HL-60 (cell line): ENCODE data around the gene FRS3.

ENCODE experiments used
- CTCF ChIP-seq: IDR thresholded peaks from one replicate; pipeline ENCODE4 v1.5.1; 2011; ENCODE audit warnings: low read length, control low read depth, inconsistent platforms; ENCODE audit not compliant: insufficient read depth
- GABPA ChIP-seq: IDR thresholded peaks from 2 replicates; pipeline ENCODE4 v1.6.1; 2012; ENCODE audit warnings: low read depth
- POLR2AphosphoS5 ChIP-seq: IDR thresholded peaks from 2 replicates; pipeline ENCODE4 v1.6.1; 2012; ENCODE audit warnings: low read depth
- REST ChIP-seq: IDR thresholded peaks from 2 replicates; pipeline ENCODE4 v1.6.1; 2012; ENCODE audit warnings: low read depth; ENCODE audit not compliant: insufficient replicate concordance
- SPI1 ChIP-seq: IDR thresholded peaks from 2 replicates; pipeline ENCODE4 v1.6.1; 2012; ENCODE audit warnings: low read depth, mild to moderate bottlenecking, borderline replicate concordance

GRCh38 chr6:41779336-41779735 is 364 bp downstream of the FRS3 start:
- TF ChIP-seq CTCF = no peak
- TF ChIP-seq REST = no peak
- TF ChIP-seq POLR2AphosphoS5 = no peak
- TF ChIP-seq GABPA = no peak
- TF ChIP-seq SPI1 = no peak
